DND-41 (cell line): ENCODE data around the gene MAPKAPK3.
A peak's percentile ranks its signal among the peaks of the same experiment; 100 is the strongest.

Experiments used
- ATAC-seq: fragments of 200-7000 bp; cut with Tn5 transposase; 3 replicates; pipeline ENCODE4 v1.9.1; 2021; ENCODE audit warnings: low read depth; ENCODE audit not compliant: insufficient read depth
- DNase-seq: peaks from one replicate; pipeline ENCODE4 v3.0.0-alpha.2; 2020
- H2AFZ ChIP-seq: 2 replicates; pipeline ENCODE4 v1.6.0; 2012; ENCODE audit warnings: low read depth, low read length
- H3K27ac ChIP-seq: 2 replicates; pipeline ENCODE4 v1.5.1; 2012; ENCODE audit warnings: low read length, inconsistent platforms
- H3K27me3 ChIP-seq: fragments of 200-600 bp; sonication (generic); 2 replicates; pipeline ENCODE4 v1.6.0; 2012; ENCODE audit warnings: low read length, mild to moderate bottlenecking, inconsistent platforms; ENCODE audit not compliant: insufficient read depth, poor library complexity
- H3K36me3 ChIP-seq: 2 replicates; pipeline ENCODE4 v1.5.1; 2012; ENCODE audit warnings: low read length, inconsistent platforms; ENCODE audit not compliant: insufficient read depth
- H3K4me1 ChIP-seq: 2 replicates; pipeline ENCODE4 v1.5.1; 2012; ENCODE audit warnings: mild to moderate bottlenecking, low read length; ENCODE audit not compliant: insufficient read depth
- H3K4me2 ChIP-seq: 2 replicates; pipeline ENCODE4 v1.6.0; 2012; ENCODE audit warnings: mild to moderate bottlenecking, moderate library complexity, low read length, inconsistent platforms; ENCODE audit not compliant: insufficient read depth
- H3K4me3 ChIP-seq, 2 experiments: fragments of 200-600 bp in 1 of 2; shearing (Covaris generic) in 1 of 2; 2 replicates each; pipeline ENCODE4 v1.5.1; 2012 to 2016; ENCODE audit warnings: inconsistent platforms in 2 of 2, low read length in 2 of 2, mild to moderate bottlenecking in 2 of 2, low read depth in 1 of 2, moderate library complexity in 1 of 2
- H3K79me2 ChIP-seq: 2 replicates; pipeline ENCODE4 v1.6.0; 2012; ENCODE audit warnings: low read length, inconsistent platforms; ENCODE audit not compliant: insufficient read depth
- H3K9ac ChIP-seq: 2 replicates; pipeline ENCODE4 v1.6.0; 2012; ENCODE audit warnings: low read depth, mild to moderate bottlenecking, inconsistent platforms, low read length, moderate library complexity
- H3K9me3 ChIP-seq: 2 replicates; pipeline ENCODE4 v1.5.1; 2012; ENCODE audit warnings: low read length, moderate library complexity, mild to moderate bottlenecking, inconsistent platforms; ENCODE audit not compliant: insufficient read depth, severe bottlenecking
- H4K20me1 ChIP-seq: 2 replicates; pipeline ENCODE4 v1.6.0; 2012; ENCODE audit warnings: low read length; ENCODE audit not compliant: insufficient read depth
- EZH2 ChIP-seq: IDR thresholded peaks from 3 replicates; pipeline ENCODE4 v1.6.1; 2012; ENCODE audit warnings: borderline replicate concordance, low read depth, mild to moderate bottlenecking, moderate library complexity, low read length, inconsistent platforms; ENCODE audit not compliant: severe bottlenecking
- TF ChIP-seq, protein P1 (sequence below): IDR thresholded peaks from 2 replicates; pipeline ENCODE4 v1.5.1; 2012; ENCODE audit warnings: borderline replicate concordance, low read length, moderate library complexity, mild to moderate bottlenecking; ENCODE audit not compliant: poor library complexity, severe bottlenecking; ENCODE audit errors: extremely low read depth

Gene MAPKAPK3

DNA sequence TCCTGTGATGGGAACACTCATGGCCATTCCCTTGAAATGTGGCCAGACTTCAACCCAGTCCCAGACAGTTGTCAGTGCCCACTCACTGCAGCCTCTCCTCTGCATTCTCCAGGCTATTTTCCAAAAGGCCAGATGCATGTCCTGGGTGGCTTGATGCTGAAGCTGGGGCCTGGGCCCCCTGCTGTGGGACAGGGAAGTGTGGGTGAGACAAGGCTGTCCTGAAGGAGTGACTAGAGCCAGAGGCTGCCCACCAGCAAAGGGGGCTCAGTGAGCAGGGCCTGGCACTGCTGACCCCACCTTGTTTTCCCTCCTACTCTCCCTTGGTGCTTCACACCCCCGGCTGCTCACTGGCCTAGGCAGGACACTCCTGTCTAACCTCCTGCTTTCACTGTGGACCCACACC is 17.2 kb upstream of the MAPKAPK3 start:
- DNase-seq = no peak
- Histone ChIP-seq H3K9me3 (no peaks in the 10 kb centered on the region), H3K9ac (peak overlapping the region; percentile 91), H3K27ac (peak overlapping the region; percentile 99), H3K79me2 (peaks cover 72% of the 10 kb centered on the region), H3K4me1 (peaks cover 91% of the 10 kb centered on the region), H3K4me2 (peak overlapping the region; percentile 85), H4K20me1 (no peaks in the 10 kb centered on the region), H3K27me3 (no peaks in the 10 kb centered on the region), H3K36me3 (peaks cover 17% of the 10 kb centered on the region), H3K4me3 (no peak overlapping the region; a peak in 1 of 4 replicates), H2AFZ (no peak overlapping the region)
- TF ChIP-seq, protein P1, sequence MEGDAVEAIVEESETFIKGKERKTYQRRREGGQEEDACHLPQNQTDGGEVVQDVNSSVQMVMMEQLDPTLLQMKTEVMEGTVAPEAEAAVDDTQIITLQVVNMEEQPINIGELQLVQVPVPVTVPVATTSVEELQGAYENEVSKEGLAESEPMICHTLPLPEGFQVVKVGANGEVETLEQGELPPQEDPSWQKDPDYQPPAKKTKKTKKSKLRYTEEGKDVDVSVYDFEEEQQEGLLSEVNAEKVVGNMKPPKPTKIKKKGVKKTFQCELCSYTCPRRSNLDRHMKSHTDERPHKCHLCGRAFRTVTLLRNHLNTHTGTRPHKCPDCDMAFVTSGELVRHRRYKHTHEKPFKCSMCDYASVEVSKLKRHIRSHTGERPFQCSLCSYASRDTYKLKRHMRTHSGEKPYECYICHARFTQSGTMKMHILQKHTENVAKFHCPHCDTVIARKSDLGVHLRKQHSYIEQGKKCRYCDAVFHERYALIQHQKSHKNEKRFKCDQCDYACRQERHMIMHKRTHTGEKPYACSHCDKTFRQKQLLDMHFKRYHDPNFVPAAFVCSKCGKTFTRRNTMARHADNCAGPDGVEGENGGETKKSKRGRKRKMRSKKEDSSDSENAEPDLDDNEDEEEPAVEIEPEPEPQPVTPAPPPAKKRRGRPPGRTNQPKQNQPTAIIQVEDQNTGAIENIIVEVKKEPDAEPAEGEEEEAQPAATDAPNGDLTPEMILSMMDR = no peak
- TF ChIP-seq EZH2 = no peak
- ATAC-seq = no peak

DNA sequence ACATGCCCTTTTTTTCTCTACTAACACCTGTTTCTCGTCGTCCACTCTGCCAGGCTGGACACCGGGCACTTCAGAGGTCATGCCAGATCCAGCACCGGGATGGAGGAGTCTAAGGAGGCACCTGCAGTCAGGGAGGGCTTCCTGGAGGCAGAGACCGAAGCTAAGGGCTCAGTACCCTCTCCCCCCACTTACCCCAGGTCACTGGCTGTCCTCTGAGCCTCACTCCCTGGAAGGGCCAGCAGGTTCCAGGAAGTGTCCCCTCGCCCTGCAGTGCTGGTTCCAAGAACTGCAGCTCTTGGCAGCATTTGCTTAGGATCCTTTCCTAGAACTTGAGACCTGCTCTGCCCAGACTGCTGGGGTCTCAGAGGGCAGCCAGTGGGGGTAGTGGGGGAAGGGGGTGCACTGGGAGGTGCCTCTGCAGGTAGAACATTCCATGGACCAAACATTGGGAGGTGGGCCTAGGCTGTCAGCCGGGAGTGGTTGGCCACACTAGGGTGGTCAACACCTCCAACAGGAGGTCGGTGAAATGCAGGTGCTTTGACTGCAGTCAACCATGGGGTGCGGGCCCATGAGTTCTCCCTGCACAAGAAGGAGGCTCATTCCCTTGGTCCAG is 16.7 kb upstream of the MAPKAPK3 start:
- H3K36me3 ChIP-seq = peaks cover 22% of the 10 kb centered on the region
- H3K27ac ChIP-seq = peak overlapping the region; percentile 99
- no peak for TF ChIP-seq EZH2
- TF ChIP-seq, protein P1 = no peak
- peak overlapping the region; percentile 91 for H3K9ac ChIP-seq
- H3K9me3 ChIP-seq = no peaks in the 10 kb centered on the region
- peaks cover 91% of the 10 kb centered on the region for H3K4me1 ChIP-seq
- H3K4me3 ChIP-seq = peak overlapping the region in 1 of 2 experiments; percentile 43; a peak in 1 of 4 replicates
- DNase-seq (peak; percentile 79), ATAC-seq (no peak)
- H4K20me1 ChIP-seq = 0 out of 2 replicates have a peak, but pooled peaks cover 2% of the 10 kb centered on the region
- no peaks in the 10 kb centered on the region for H3K27me3 ChIP-seq
- H3K4me2 ChIP-seq = peak overlapping the region; percentile 85
- H2AFZ ChIP-seq = no peak overlapping the region
- H3K79me2 ChIP-seq = peaks cover 75% of the 10 kb centered on the region

- no peaks in the 10 kb centered on the region for H3K9me3 ChIP-seq
- peak overlapping the region in 1 of 2 experiments; percentile 82; a peak in 1 of 4 replicates for H3K4me3 ChIP-seq
- DNase-seq = peak; percentile 98
- H3K36me3 ChIP-seq = peaks cover 30% of the 10 kb centered on the region
- H3K4me2 ChIP-seq = peak overlapping the region; percentile 85
- peaks cover 75% of the 10 kb centered on the region for H3K79me2 ChIP-seq
- peaks cover 91% of the 10 kb centered on the region for H3K4me1 ChIP-seq
- H2AFZ ChIP-seq = no peak overlapping the region
- peaks cover 9% of the 10 kb centered on the region; the same call in 1 of the 2 replicates for H4K20me1 ChIP-seq
- H3K27ac ChIP-seq = peak overlapping the region; percentile 99
- H3K9ac ChIP-seq = peak overlapping the region; percentile 91
- H3K27me3 ChIP-seq = no peaks in the 10 kb centered on the region
- ATAC-seq = peak; percentile 48
- TF ChIP-seq, protein P1 = no peak
- no peak for TF ChIP-seq EZH2
Measured at GRCh38 chr3:50600841-50601591, 15.9 kb upstream of the MAPKAPK3 start.
